COLO668 (cell line): ENCODE results near the gene TMPRSS12.
"Not testable (repeated sequence)": the region's sequence is repeated elsewhere in the genome, so short reads cannot be mapped to it uniquely, and the experiment has no call there.

Source experiments
- DNase-seq: peaks from one replicate; lab custom pipeline; 2025; ENCODE audit not compliant: unreplicated experiment; lab: John Stamatoyannopoulos, UW

TMPRSS12 gene

DNA sequence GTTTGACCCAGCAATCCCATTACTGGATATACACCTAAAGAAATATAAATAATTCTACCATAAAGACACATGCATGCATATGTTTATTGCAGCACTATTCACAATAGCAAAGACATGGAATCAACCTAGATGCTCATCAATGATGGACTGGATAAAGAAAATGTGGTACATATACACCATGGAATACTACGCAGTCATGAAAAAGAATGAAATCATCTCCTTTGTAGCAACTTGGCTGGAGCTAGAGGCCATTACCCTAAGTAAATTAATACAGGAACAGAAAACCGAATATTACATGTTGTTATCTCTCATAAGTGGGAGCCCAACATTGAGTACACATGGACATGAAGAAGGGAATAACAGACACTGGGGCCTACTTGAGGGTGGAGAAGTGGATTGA, 13.0 kb downstream of the TMPRSS12 start:
- DNase-seq, result not testable (repeated sequence)

DNA sequence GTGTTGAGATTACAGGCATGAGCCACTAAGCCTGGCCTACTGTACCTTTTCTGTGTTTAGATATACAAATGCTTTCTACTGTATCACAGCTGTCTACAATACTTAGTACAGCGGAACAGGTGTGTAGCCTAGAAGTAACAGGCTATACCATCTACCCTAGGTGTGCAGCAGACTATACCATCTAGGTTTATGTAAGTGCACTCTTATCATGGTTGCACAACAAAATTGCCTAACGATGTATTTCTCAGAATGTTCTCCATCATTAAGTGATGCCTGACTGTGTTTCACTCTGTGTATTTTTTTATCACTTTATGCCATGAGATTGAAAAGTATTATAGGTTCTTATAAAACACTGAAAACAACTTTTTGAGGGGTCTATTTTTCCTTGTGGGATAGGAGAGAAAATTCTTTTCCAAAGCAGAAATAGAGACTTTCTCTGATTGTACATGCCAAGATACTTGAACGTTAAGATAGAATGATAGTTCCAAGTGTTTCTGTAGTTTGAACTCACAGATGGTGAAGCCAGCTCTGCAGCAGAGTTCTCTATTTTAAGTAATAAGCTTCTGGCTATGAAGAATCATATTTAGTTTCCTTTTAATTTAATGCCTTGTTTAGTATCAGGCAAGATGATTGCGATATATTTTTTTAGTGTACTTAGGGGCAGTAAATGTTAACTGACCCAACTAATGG, 17.0 kb downstream of the TMPRSS12 start:
- no peak for DNase-seq

GRCh38 chr12:50862316-50862715, 19.6 kb downstream of the TMPRSS12 start:
- DNase-seq, result no peak

- DNase-seq, result no peak
These were observed 22.5 kb downstream of the TMPRSS12 start for GRCh38 chr12:50865266-50865665.

DNA sequence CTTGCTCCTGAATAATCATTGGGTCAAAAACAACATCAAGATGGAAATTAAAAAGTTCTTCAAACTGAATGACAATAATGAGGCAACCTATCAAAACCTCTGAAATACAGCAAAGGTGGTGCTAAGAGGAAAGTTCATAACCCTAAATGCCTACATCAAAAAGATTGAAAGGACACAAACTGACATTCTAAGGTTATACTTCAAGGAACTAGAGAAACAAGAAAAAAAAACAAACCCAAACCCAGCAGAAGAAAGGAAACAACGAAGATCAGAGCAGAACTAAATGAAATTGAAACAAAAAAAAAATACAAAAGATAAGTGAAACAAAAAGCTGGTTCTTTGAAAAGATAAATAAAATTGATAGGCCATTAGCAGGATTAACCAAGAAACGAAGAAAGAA, 26.2 kb downstream of the TMPRSS12 start:
- not testable (repeated sequence) for DNase-seq

- DNase-seq, result no peak
These were observed 39.8 kb downstream of the TMPRSS12 start for GRCh38 chr12:50882563-50882962.

DNA sequence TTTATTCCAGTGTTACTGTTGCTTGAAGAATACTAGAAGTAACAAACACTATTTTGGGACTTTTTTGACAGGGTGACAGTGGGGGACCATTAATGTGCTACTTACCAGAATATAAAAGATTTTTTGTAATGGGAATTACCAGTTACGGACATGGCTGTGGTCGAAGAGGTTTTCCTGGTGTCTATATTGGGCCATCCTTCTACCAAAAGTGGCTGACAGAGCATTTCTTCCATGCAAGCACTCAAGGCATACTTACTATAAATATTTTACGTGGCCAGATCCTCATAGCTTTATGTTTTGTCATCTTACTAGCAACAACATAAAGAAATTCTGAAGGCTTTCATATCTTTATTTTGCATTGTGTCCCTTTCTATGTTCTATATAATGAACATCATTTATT, 44.5 kb downstream of the TMPRSS12 start:
- DNase-seq, result no peak

DNA sequence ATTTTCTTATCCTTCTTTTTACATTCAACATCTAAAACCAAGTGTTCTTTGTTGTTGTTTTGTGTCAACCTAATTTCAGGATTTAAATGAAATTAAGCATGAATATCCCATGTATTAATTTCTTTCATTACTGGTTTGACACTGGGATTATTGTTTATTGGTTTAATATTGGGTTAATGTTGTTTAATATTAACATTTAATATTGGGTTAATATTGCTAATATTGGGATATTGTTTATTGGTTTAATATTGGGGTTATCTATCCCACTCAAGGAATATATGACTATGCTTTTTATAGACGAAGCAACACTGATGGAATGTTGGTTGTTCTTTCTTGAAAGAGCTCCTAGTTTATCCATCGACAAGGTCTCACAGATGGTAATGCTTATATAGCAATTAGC, 45.9 kb downstream of the TMPRSS12 start:
- DNase-seq, result no peak

DNA sequence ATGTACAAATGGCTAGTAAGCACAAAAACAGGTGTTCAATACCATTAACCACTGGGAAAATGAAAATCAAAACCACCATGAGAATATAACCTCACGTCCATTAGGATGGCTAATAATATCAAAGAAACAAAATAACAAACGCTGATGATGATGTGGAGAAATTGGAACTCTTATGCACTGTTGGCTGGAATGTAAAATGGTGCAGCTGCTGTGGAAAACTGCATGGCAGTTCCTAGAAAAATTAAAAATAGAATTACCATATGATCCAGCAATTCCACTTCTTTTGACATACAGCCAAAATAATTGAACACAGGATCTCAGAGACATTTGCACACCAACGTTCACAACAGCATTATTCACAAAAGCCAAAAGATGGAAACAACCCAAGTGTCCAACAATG, 51.5 kb downstream of the TMPRSS12 start:
- no peak for DNase-seq

DNA sequence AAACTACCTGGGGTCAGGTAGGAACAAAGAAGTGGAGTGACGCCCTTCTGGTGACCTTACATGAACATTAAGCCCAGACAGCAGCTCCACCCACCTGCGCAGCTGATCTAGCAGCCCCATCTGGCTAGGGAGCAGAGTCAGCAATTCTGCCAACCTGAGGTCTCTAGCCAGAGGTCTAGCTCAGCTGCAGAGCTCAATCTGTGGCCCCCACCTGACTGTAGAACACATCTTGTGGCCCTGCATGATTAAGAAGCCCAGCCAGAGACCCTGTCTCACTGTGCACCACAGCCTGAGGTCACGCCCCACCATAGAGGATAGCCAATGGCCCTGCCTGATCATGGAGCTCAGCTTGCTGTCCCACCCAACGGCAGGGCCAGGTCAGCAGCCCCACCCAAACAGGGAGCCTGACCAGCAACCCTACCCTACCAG, 59.0 kb downstream of the TMPRSS12 start:
- no peak for DNase-seq

GRCh38 chr12:50908479-50908878, 65.8 kb downstream of the TMPRSS12 start:
- not testable (repeated sequence) for DNase-seq

DNA sequence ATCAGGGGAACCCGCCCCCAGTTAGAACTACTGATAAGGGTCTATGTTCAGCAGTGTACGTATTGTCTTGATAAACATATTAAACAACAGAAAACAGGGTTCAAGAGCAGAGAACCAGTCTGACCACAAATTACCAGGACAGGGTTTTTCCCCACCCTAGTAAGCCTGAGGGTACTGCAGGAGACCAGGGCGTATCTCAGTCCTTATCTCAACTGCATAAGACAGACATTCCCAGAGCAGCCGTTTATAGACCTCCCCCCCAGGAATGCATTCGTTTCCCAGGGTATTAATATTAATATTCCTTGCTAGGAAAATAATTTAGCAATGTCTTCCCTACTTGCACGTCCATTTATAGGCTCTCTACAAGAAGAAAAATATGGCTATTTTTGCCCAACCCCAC, 69.6 kb downstream of the TMPRSS12 start:
- not testable (repeated sequence) for DNase-seq

DNA sequence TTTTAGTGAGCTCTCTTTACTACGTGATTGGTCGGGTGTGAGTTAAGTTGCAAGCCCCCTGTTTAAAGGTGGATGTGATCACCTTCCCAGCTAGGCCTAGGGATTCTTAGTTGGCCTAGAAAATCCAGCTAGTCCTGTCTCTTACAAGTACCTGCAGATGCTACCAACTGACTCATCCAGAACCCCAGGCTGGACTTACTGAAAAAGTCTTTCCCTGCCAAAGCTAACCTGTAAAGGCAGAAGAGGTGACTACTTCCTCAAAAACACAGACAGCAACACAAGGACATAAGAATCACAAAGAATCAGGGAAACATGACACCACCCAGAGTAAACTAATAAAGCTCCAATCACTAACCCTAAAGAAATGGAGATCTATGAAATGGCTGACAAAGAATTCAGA, 70.5 kb downstream of the TMPRSS12 start:
- no peak for DNase-seq

DNA sequence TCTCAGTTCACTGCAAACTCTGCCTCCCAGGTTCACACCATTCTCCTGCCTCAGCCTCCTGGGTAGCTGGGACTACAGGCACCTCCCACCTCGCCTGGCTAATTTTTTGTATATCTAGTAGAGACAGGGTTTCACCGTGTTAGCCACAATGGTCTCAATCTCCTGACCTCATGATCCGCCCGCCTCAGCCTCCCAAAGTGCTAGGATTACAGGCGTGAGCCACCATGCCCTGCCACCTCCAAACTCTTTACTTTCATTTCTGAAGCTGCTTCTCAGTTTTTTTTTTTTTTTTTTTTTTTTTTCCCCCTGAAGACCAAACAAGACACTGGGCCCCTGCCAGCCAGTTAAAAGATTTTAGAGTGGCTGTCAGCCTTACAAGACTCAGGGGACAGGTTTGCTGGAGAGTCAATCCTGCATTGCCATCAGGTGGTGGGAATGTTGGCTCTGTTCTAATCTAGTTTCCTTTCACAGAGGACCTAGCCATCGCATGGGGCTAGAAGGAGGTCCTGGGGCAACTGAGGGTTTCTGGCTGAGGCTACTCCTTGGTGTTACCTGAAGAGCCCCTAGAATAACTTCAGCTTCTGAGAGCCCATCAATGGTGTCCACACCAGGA, 72.3 kb downstream of the TMPRSS12 start:
- no peak for DNase-seq

DNA sequence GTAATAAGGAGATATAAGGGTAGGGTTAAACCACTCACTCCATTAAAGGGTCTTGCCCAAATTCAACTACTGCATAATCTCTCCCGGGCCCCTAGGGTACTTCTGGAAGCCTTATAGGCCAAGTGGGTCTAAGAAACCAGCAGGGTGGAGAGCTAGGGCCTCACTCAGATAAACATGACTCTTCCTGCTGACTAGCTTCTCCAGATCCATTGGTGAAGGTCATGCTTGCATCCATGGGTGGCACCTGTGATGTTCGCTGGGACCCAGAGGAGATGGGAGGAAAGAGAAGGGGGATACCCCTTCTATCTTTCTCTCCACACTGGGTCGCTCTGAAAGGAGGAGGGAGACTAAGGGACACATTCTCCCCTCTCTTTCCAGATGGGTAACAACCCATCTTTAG, 73.6 kb downstream of the TMPRSS12 start:
- no peak for DNase-seq

GRCh38 chr12:50918584-50919316, 76.0 kb downstream of the TMPRSS12 start:
- no peak for DNase-seq

- DNase-seq, result no peak
These were observed 80.1 kb downstream of the TMPRSS12 start for GRCh38 chr12:50922820-50923219.

DNA sequence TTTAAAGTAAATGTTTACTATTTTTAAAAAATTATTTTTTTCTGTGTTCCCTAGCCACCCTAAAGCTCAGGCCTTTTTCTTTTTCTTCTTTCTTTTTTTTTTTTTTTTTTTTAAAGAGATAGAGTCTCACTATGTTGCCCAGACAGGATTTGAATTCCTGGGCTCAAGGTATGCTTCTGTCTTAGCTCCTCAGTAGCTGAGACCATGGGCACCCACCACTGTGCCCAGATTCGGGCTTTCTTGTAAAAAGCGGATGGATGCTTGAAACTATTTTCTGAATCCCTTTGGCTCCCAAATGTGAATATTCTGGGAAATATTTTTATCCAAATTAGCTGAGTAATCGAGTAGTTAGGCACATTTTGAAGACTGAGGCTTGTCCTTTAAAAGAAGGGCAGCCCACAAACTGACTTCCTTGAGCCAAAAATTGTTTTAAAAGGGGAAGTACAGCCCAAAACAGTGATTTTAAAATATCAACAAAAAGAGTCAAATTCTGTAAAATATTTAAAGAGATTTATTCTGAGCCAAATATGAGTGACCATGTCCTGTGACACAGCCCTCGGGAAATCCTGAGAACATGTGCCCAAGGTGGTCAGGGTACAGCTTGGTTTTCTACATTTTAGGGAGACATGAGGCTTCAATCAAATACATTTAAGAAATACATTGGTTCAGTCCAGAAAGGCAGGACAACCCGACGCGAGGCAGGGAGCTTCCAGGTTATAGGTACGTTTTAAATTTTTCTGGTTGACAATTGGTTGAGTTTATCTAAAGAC, 80.8 kb downstream of the TMPRSS12 start:
- no peak for DNase-seq

DNA sequence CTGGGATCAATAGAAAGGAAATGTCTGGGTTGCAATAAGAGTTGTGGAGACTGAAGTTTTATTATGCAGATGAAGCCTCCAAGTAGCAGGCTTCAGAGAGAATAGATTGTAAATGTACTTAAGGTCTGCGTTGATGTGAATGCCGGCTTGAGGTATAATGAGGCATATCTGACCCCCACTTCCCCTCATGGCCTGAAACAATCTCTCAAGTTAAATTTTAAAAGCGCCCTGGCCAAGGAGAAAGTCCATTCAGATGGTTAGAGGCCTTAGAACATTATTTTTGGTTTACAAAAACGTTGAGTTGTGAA, 81.4 kb downstream of the TMPRSS12 start:
- DNase-seq, result no peak

DNA sequence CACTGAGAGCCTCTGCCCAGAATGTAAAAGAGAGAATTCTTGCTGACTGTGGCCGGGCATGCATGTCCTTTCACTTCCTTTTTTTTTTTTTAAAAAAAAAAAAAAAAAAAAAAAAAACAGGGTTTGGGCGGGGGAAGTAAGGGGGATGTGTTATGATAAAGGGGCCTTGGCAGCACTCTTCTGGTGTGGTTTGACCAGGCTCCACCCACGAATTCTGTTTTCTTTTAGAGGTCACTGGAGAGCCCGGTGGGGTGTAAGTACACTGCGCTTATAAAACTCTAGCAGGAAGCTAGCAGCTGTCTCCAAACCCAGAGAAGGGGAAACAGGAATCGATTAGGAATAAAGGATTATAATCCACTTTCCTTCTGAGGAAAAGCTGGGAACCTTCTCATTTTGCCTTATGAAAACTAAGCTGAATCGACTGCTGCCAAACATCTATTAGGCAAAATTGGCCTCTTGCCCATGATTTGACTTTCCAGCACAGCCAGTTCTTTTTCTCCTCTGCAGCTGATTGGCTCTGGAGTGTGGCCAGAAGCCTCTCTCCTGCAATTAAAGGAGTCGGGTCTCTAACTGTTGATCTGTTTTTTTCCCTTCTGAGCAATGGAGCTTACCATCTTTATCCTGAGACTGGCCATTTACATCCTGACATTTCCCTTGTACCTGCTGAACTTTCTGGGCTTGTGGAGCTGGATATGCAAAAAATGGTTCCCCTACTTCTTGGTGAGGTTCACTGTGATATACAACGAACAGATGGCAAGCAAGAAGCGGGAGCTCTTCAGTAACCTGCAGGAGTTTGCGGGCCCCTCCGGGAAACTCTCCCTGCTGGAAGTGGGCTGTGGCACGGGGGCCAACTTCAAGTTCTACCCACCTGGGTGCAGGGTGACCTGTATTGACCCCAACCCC, 82.0 kb downstream of the TMPRSS12 start:
- DNase-seq, result peak; percentile 1

DNA sequence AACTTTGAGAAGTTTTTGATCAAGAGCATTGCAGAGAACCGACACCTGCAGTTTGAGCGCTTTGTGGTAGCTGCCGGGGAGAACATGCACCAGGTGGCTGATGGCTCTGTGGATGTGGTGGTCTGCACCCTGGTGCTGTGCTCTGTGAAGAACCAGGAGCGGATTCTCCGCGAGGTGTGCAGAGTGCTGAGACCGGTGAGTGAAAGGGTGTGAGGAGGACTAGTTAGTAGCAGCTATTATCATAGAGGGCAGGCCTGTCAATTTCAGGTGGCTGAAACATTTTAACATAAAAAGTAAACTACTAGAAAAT, 82.6 kb downstream of the TMPRSS12 start:
- no peak for DNase-seq
